GM23338 (cell line): ENCODE data around the gene COL4A5. TPM values are rescaled to one million over a fixed set of nuclear protein-coding genes. Genes with fewer than 3 reads are reported as not detected.

ENCODE experiments used
- ATAC-seq: fragments of 200-7000 bp; cut with Tn5 transposase; 3 replicates; pipeline ENCODE4 v1.9.1; 2020
- DNase-seq: peaks from one replicate; pipeline ENCODE4 v3.0.0-alpha.2; 2015; ENCODE audit warnings: low spot score
- H2AFZ ChIP-seq: fragments of 200-600 bp; sonication (generic); 2 replicates; pipeline ENCODE4 v1.8.0; 2016; ENCODE audit warnings: antibody characterized with exemption, mild to moderate bottlenecking, moderate library complexity
- H3F3A ChIP-seq: fragments of 200-600 bp; sonication (generic); replicated peaks from 2 replicates; pipeline ENCODE4 v1.8.0; 2017; ENCODE audit warnings: antibody characterized with exemption, mixed run types, low read depth
- H3K27ac ChIP-seq: fragments of 200-600 bp; sonication (generic); 2 replicates; pipeline ENCODE4 v1.6.1; 2016; ENCODE audit warnings: low read depth
- H3K27me3 ChIP-seq: fragments of 200-600 bp; sonication (generic); 2 replicates; pipeline ENCODE4 v1.8.0; 2016; ENCODE audit warnings: mild to moderate bottlenecking, mixed run types, moderate library complexity; ENCODE audit not compliant: insufficient read depth
- H3K36me3 ChIP-seq: fragments of 200-600 bp; sonication (generic); 2 replicates; pipeline ENCODE4 v1.8.0; 2016; ENCODE audit warnings: mild to moderate bottlenecking; ENCODE audit not compliant: insufficient read depth
- H3K4me1 ChIP-seq: fragments of 200-600 bp; sonication (generic); 2 replicates; pipeline ENCODE4 v1.8.0; 2016; ENCODE audit warnings: mild to moderate bottlenecking, moderate library complexity; ENCODE audit not compliant: insufficient read depth
- H3K4me2 ChIP-seq: fragments of 200-600 bp; sonication (generic); 2 replicates; pipeline ENCODE4 v1.7.1; 2017; ENCODE audit warnings: mixed run types
- H3K4me3 ChIP-seq: fragments of 200-600 bp; sonication (generic); 2 replicates; pipeline ENCODE4 v1.6.1; 2016; ENCODE audit warnings: mixed run types
- H3K79me2 ChIP-seq: fragments of 200-600 bp; sonication (generic); replicated peaks from 2 replicates; pipeline ENCODE4 v1.8.0; 2017; ENCODE audit warnings: mild to moderate bottlenecking; ENCODE audit not compliant: insufficient read depth
- H3K9me2 ChIP-seq: fragments of 200-600 bp; sonication (generic); 2 replicates; pipeline ENCODE4 v1.8.0; 2017; ENCODE audit not compliant: insufficient read depth
- H4K20me1 ChIP-seq: fragments of 200-600 bp; sonication (generic); replicated peaks from 2 replicates; pipeline ENCODE4 v1.8.0; 2017; ENCODE audit warnings: mild to moderate bottlenecking; ENCODE audit not compliant: insufficient read depth
- H3K27ac Mint-ChIP-seq: 2 replicates; pipeline ENCODE4 v1.8.0; 2020; ENCODE audit warnings: inconsistent platforms, mild to moderate bottlenecking, moderate library complexity, mixed read lengths
- H3K27me3 Mint-ChIP-seq: 3 replicates; pipeline ENCODE4 v1.8.0; 2022; ENCODE audit warnings: low read depth, mild to moderate bottlenecking, moderate library complexity, mixed read lengths, inconsistent platforms; ENCODE audit not compliant: insufficient read depth, poor library complexity
- H3K36me3 Mint-ChIP-seq: 3 replicates; pipeline ENCODE4 v1.8.0; 2021; ENCODE audit warnings: low read depth, mild to moderate bottlenecking, inconsistent platforms, moderate library complexity, mixed read lengths
- H3K4me1 Mint-ChIP-seq: 3 replicates; pipeline ENCODE4 v1.8.0; 2020; ENCODE audit warnings: mild to moderate bottlenecking, inconsistent platforms, mixed read lengths
- H3K4me3 Mint-ChIP-seq: 3 replicates; pipeline ENCODE4 v1.8.0; 2021; ENCODE audit warnings: moderate library complexity, mild to moderate bottlenecking, inconsistent platforms, mixed read lengths
- H3K9me3 Mint-ChIP-seq: 3 replicates; pipeline ENCODE4 v1.8.0; 2020; ENCODE audit warnings: moderate library complexity, mild to moderate bottlenecking, inconsistent platforms, mixed read lengths
- CTCF ChIP-seq, 2 experiments: fragments of 200-600 bp in 1 of 2; sonication (generic) in 1 of 2; conservative IDR thresholded peaks; 2 replicates each; pipeline versions ENCODE4 v1.5.1 to v1.6.1; 2016 to 2017; ENCODE audit warnings: antibody characterized with exemption in 2 of 2, low read depth in 2 of 2, mild to moderate bottlenecking in 2 of 2, moderate library complexity in 1 of 2
- ZNF114 ChIP-seq: fragments of 250-450 bp; sonication (Bioruptor Pico); IDR thresholded peaks from 2 replicates; pipeline ENCODE4 v1.5.0; 2020; ENCODE audit warnings: mild to moderate bottlenecking, moderate library complexity
- ZNF462 ChIP-seq: fragments of 250-450 bp; sonication (Bioruptor Pico); IDR thresholded peaks from 2 replicates; pipeline ENCODE4 v1.5.0; 2020; ENCODE audit warnings: mild to moderate bottlenecking, moderate library complexity
- polyA plus RNA-seq: library from polyadenylated mRNA; unstranded; fragments of >200 nt; fragmentation: Nextera tagmentation; extraction: Ambion mirVana; gene quantifications from 2 replicates; pipeline ENCODE4 v1.2.1, GENCODE V29; 2016
- total RNA-seq: library from RNA; depleted of rRNA; stranded (reverse); fragments of >200 nt; shearing (Covaris generic); gene quantifications from 2 replicates; pipeline ENCODE4 v1.2.3, GENCODE V29; 2014

Gene COL4A5
- total and polyA plus RNA-seq, 2 experiments from 2014 or later, result 15.5 to 48.1 TPM

DNA sequence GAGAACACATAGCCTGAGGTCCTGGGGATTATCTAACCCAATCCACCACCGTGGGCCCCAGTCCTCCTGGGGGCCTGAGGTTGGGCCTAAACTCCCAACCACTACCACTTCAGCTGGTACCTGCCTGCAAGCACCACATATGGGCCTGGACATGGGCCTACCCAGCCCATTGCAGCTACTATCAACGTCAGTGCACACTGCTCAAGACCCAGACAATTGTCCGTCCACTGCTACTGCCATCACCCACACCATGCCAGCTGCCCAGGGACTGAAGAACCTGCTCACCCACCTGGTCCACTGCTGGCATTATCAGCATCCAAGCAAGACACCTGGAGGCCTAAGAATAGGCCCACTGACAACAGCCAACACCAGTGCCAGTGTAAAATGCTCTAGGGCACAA lies 88.1 kb downstream of the COL4A5 start (continued):
- TF ChIP-seq ZNF462, result no peak

DNA sequence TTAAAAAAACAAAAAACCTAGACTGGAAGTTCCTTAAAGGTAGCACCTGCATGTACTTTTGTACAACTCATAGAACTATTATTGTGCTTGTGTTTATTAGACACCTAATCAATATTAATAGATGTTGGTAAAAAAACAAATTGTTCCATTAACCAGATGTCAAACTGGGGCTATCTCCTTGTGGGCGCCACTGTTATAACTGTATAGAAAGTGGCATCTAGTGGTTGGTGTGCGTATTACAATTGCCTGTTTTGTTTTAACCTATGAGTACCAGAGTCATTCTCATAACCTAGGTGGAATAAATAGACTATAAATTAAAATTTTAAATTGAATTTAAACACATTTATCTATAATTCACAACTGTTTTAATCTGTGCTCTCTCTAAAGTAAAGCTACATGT lies 97.4 kb downstream of the COL4A5 start:
- H3K27ac Mint-ChIP-seq, result no peak overlapping the region
- H3K9me3 Mint-ChIP-seq, result no peaks in the 10 kb centered on the region; the same call in 1 of the 3 replicates
- Histone ChIP-seq H4K20me1 (no peaks in the 10 kb centered on the region), H3K9me2 (no peaks in the 10 kb centered on the region), H3K27me3 (no peaks in the 10 kb centered on the region), H3K4me2 (no peak overlapping the region), H3K79me2 (no peaks in the 10 kb centered on the region), H3K4me1 (peaks cover 11% of the 10 kb centered on the region; the same call in 1 of the 2 replicates), H3K36me3 (no peaks in the 10 kb centered on the region), H3K27ac (no peak overlapping the region), H2AFZ (no peak overlapping the region), H3F3A (no peaks in the 10 kb centered on the region), H3K4me3 (no peak overlapping the region)
- peak; percentile 51 for ATAC-seq
- H3K4me3 Mint-ChIP-seq, result no peak overlapping the region
- peaks cover 16% of the 10 kb centered on the region for H3K4me1 Mint-ChIP-seq
- H3K36me3 Mint-ChIP-seq, result peaks cover 7% of the 10 kb centered on the region; the same call in 2 of the 3 replicates
- peak; percentile 63 for DNase-seq
- H3K27me3 Mint-ChIP-seq, result no peaks in the 10 kb centered on the region
- peak; percentile 65 to 71 for TF ChIP-seq CTCF (conservative IDR thresholded peaks at IDR 0.05; ENCODE audit: low read depth in 2 of 2)
- no peak for TF ChIP-seq ZNF114 (CRISPR knock-in tag)
